ENCODE measurements around the gene GHDC.

Gene GHDC

DNA sequence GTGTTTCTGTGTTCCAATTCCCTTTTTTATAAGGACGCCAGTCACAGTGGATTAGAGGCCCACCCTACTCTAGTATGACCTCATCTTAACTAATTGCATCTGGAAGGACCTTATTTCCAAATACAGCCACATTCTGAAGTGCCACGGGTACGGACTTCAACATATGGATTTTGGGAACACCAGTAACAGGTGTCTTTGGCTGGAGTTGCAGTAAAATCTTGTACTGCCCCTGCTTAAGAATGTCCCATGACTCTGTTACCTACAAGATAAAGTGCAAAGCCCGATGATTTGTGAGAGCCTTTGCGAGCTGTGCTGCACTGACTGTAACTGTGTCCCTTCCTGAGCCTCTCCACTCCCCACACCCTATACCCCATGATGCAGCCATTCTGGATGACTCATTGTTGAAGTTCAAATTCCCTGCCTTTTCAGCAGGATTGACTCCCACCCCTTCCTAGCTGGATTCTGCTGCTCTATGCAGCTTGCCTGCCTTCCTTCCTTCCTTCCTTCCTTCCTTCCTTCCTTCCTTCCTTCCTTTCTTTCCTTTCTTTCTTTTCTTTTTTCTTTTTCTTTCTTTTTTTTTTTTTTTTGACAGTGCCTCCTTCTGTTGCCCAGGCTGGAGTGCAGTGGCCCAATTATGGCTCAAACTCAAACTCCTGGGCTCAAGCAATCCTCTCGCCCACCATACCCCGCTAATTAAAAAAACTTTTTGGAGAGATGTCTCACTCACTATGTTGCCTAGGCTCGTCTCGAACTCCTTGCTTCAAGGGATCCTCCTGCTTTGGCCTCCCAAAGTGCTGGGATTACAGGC, 11.2 kb downstream of the GHDC start:
- DNase-seq: no peak

- DNase-seq: no peak
Observed at GRCh38 chr17:42181851-42182207, 12.5 kb downstream of the GHDC start.

DNA sequence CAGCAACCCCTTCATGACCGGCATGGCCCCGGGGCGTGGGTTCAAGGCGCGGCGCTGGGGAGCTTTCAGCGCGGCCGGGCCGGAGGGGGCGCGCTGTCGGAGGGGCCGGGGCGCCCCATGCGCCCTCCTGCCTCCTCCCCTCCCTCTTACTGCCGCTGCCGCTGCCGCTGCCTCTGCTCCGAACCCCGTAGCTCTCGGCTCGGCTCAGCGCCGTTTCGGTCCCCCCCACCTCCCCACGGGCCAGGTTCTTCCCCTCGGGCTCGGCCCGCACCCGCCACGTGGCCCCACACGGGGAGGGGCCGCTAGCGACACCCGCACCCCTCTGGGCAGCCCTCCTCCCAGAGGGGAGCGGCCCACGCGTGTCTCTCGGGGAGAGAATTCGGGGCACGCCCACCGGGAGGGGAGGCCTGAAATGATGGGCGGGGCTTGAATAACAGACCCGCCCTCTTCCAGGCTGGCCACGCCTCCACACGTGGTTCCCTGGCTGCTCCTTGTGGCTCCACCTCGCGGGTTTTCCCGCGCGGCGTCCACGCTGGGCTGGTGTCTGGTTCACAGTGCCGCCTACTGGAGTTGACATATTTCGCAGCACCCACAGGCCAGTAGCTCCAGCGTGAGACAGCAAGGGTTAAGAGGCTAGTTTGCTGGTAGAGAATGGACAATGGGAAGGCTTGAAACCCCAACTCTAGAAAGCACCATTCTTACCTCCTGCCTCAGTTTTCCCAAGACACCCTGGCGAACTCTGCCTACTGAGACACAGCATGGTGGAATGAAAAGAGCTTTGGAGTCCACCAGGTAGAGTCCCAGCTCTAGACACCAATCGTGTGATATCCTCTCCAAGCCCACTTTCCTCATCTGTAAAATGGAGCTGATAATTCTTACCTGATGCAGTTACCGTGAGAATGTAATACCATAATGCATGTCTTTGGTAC, 13.1 kb downstream of the GHDC start, which contains the start of gene KCNH4:
KCNH4 (minus strand) TSS at position 221 of the 929 bp plus-strand sequence; CDS start at position 24, 197 bp downstream.
- DNase-seq: peak; percentile 89

- no peak for DNase-seq
Observed at GRCh38 chr17:42180411-42180921, 13.8 kb downstream of the GHDC start.

DNA sequence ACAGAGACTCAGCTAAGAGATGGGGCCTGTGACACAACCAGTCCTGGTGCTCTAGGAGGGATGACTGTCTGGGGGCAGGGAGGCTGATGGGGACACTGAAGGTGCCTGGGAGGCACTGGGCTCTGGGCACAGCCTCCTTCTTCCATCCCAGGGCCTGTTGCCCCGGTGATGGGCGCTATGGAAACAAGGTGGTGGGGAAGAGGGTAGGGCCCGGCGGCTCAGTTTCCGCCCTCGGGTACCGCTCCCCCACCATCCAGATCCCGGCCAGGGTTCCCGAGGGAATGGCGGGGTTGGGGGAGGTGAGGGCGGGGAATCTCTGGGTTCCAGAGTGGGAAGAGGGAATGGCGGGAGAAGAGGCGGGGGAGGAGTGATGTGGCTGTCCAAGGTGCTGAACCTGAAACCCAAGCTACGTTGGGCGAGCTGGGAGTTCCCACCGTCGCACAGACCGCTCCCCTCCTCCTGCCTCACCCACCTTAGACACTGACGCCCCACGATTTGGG, 14.3 kb downstream of the GHDC start:
- DNase-seq: peak; percentile 31

- DNase-seq: no peak
Observed at GRCh38 chr17:42179335-42179734, 15.0 kb downstream of the GHDC start.

- no peak for DNase-seq
Observed at GRCh38 chr17:42178817-42179216, 15.5 kb downstream of the GHDC start.

- no peak for DNase-seq
Observed at GRCh38 chr17:42177684-42178083, 16.6 kb downstream of the GHDC start.

GRCh38 chr17:42174126-42174783, 20.0 kb downstream of the GHDC start:
- DNase-seq: no peak

- no peak for DNase-seq
Observed at GRCh38 chr17:42171831-42172230, 22.5 kb downstream of the GHDC start.

DNA sequence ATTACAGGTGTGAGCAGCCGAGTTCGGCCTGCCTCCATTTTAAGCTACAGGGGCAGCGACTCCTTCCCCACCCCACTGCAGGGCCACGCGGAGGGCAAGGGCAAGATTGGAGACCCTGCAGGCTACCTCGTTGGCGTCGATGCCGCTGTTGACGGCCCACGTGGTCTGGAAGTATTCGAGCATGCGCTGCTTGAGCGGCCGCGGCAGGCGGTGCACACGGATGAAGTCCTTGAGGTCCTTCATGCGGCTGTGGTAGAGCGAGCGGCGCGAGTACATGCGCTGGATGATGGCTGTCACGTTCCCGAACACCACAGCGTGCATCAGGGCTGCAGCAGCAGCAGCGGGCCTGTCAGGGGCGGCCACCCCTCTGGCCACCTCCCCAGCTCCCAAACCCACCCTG, 24.9 kb downstream of the GHDC start:
- DNase-seq: no peak

DNA sequence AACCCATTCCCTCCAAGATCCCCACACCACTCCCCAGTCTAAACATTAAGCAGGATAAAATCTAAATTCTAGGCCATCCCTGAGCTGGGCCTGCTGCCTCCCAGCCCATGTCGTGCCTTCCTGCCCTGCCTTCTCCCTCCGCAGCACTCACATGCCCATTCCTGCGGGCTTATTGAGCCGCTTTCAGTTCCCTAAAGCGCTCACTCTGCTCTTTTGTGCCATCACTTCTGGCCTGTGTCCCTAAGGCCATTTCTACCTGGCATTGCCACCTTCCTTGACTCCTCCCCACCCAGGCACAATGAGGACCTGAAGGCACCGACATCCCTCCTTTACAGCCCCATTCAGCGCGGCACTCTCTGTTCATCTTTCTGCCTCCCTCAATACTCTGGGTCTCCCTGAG, 26.5 kb downstream of the GHDC start:
- no peak for DNase-seq

- no peak for DNase-seq
Observed at GRCh38 chr17:42166196-42166763, 28.0 kb downstream of the GHDC start.

- DNase-seq: no peak
Observed at GRCh38 chr17:42165751-42166150, 28.5 kb downstream of the GHDC start.

- DNase-seq: no peak
Observed at GRCh38 chr17:42163696-42164407, 30.4 kb downstream of the GHDC start.

DNA sequence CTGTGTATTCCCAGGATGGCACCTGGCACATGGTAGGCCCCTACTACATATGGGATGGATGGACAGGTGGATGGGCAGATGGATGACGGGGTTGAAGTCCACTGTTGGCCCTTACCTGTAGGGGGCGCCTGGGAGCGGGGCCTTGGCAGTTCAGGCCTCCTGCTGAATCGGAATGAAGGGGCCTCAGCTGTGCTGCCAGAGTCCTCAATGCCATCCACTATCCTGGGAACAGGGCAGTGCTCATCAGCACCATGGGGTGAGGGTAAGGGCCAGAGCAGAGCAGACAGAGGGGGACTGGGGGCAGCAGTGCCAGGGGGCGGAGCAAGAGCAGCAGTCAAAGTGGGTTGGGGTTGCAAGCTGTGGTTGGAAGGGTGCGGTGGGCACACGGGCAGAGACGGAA, 31.2 kb downstream of the GHDC start:
- DNase-seq: peak; percentile 48

DNA sequence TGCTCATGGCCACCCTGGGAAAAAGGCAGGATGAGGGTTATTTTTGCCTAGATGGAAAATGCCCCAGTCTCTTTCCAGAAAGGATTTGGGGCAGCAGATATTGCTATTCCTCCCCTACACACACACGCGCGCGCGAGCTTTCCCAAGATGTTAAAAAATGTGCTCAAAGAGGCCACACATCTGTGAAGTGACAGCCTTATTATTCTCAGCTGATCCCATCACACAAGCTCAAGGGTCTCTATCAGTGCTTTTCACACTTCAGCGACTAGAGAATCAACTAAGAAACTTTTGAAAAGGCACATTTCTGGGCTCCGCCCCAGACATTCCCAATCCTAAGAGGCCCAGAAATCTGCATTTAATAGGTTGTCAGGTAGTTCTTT, 33.8 kb downstream of the GHDC start:
- DNase-seq: no peak

- no peak for DNase-seq
Observed at GRCh38 chr17:42159796-42160530, 34.3 kb downstream of the GHDC start.

GRCh38 chr17:42155614-42156045, 38.7 kb downstream of the GHDC start:
- DNase-seq: no peak

GRCh38 chr17:42153919-42154742, 40.2 kb downstream of the GHDC start:
- DNase-seq: no peak
